ENCODE data around the gene RCVRN. TPM values are rescaled to one million over a fixed set of nuclear protein-coding genes. Genes with fewer than 3 reads are reported as not detected.
A peak's percentile ranks its signal among the peaks of the same experiment; 100 is the strongest.

RCVRN gene
- total RNA-seq, 6 donors from 2014 or later, result 0.10 to 6.9 (median 0.27) TPM; not detected in 2

DNA sequence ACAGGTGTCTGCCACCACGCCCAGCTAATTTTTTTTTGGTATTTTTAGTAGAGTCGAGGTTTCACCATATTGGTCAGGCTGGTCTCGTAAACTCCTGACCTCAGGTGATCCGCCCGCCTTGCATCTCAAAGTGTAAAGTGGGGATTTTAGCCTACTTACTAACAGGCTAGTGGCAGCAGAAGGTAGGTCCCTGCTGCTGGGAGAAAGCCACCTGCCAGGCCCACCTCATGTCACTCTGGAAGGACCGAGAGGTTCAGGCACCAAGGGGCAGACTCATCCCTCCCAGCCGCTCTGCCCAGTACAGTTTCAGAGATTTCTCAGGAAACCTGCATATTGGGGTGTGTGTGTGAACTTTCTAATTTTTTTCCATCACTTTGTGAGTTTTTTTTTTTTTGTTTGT lies 2.1 kb upstream of the RCVRN start:
- DNase-seq, result no peak
- H3K4me3 ChIP-seq, result no peak overlapping the region
- no peak overlapping the region for H3K27ac ChIP-seq
- H3K4me1 ChIP-seq, result no peaks in the 10 kb centered on the region
- ATAC-seq (ENCODE audit: low FRiP score in 2 of 2), result no peak
- H3K27me3 ChIP-seq, result no peaks in the 10 kb centered on the region
- TF ChIP-seq, protein P1, sequence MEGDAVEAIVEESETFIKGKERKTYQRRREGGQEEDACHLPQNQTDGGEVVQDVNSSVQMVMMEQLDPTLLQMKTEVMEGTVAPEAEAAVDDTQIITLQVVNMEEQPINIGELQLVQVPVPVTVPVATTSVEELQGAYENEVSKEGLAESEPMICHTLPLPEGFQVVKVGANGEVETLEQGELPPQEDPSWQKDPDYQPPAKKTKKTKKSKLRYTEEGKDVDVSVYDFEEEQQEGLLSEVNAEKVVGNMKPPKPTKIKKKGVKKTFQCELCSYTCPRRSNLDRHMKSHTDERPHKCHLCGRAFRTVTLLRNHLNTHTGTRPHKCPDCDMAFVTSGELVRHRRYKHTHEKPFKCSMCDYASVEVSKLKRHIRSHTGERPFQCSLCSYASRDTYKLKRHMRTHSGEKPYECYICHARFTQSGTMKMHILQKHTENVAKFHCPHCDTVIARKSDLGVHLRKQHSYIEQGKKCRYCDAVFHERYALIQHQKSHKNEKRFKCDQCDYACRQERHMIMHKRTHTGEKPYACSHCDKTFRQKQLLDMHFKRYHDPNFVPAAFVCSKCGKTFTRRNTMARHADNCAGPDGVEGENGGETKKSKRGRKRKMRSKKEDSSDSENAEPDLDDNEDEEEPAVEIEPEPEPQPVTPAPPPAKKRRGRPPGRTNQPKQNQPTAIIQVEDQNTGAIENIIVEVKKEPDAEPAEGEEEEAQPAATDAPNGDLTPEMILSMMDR (IDR thresholded peaks at IDR 0.05), result no peak
- TF ChIP-seq POLR2A (IDR thresholded peaks at IDR 0.05) (no peak), POLR2AphosphoS5 (IDR thresholded peaks at IDR 0.05) (no peak), EP300 (IDR thresholded peaks at IDR 0.05) (no peak)
- H3K36me3 ChIP-seq, result no peaks in the 10 kb centered on the region
- H3K9me3 ChIP-seq, result no peaks in the 10 kb centered on the region
- WGBS, 2 donors, result 81 to 84% methylated on average over 7 of the region's 7 CpGs

GRCh38 chr17:9906616-9907015 lies 1.5 kb upstream of the RCVRN start:
- no peak for TF ChIP-seq POLR2AphosphoS5 (IDR thresholded peaks at IDR 0.05)
- TF ChIP-seq, protein P1 (IDR thresholded peaks at IDR 0.05), result no peak
- no peak for TF ChIP-seq EP300 (IDR thresholded peaks at IDR 0.05)
- TF ChIP-seq POLR2A (IDR thresholded peaks at IDR 0.05), result no peak
- WGBS, 2 donors, result 59 to 65% methylated on average over 14 of the region's 14 CpGs
- ATAC-seq (ENCODE audit: low FRiP score in 2 of 2), result no peak

DNA sequence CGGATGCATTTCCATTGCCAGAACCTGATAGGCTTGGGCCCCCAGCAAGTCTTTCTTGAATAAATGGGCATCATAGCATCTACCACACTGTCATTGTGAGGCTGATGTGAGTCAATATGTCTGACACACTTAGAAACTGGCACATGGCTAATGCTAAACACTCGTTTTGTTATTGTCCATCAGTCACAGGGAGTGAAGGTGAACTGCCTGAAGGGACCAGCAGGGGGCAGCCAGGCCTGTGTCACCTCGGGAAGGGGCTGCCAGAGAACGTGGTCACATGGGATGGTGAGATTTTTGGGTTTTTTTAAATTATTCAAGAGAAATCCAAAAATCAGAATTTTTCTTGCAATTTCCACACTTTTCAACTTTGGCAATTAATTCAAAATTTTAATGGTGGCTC lies 831 bp upstream of the RCVRN start:
- TF ChIP-seq, protein P1 (IDR thresholded peaks at IDR 0.05), result peak in 4 of 6 experiments; percentile 16 to 46 (median 33)
- TF ChIP-seq POLR2A (IDR thresholded peaks at IDR 0.05), result no peak
- H3K4me3 ChIP-seq, result no peak overlapping the region
- H3K27me3 ChIP-seq, result no peaks in the 10 kb centered on the region
- no peak for DNase-seq
- peak in 1 of 2 donors; percentile 56 for ATAC-seq (ENCODE audit: low FRiP score in 2 of 2)
- H3K27ac ChIP-seq, result no peak overlapping the region
- H3K36me3 ChIP-seq, result no peaks in the 10 kb centered on the region
- 13 to 18% methylated on average over 3 to 4 of the region's 4 CpGs for WGBS, 2 donors
- H3K9me3 ChIP-seq, result no peaks in the 10 kb centered on the region
- no peaks in the 10 kb centered on the region for H3K4me1 ChIP-seq

More at GRCh38 chr17:9906616-9907015, 1.5 kb upstream of the RCVRN start:
- no peak for DNase-seq
- Histone ChIP-seq H3K36me3 (no peaks in the 10 kb centered on the region), H3K27me3 (no peaks in the 10 kb centered on the region), H3K4me1 (no peaks in the 10 kb centered on the region), H3K9me3 (no peaks in the 10 kb centered on the region), H3K4me3 (no peak overlapping the region), H3K27ac (no peak overlapping the region)

DNA sequence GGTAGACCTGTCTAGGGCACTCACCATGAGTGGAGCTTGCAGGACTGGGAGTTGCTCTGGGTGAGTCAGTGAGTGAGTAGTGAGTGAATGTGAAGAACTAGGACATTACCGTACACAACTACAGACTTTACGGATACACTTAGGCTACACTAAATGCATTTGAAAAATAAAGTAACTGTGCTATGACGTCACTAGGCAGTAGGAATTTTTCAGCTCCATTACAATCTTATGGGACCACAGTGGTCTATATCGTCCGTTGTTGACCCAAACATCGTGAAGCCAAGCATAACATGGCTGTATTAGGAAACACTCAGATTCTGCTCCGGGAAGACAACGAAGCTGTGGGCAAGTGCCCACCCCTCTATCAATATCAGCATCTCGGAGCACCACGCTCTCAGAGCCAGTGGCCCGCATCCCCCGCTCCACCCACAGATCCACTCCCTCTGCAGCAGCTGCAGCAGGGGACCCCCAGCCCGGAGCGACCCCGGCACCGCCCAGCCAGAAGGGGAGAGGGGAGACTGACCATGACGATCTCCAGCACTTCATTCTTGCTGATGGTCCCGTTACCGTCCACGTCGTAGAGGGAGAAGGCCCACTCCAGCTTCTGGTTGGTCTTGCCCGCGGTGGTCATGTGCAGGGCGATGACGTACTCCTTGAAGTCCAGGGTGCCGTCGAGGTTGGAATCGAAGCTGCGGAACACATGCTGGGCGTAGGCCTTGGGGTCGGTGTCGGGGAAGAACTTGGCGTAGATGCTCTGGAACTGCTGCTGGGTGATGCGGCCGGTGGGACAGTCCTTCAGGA lies 594 bp downstream of the RCVRN start:
- Histone ChIP-seq H3K4me3 (no peak overlapping the region), H3K27ac (no peak overlapping the region), H3K9me3 (no peaks in the 10 kb centered on the region), H3K4me1 (no peaks in the 10 kb centered on the region), H3K27me3 (no peaks in the 10 kb centered on the region), H3K36me3 (no peaks in the 10 kb centered on the region)
- no peak for TF ChIP-seq POLR2A (IDR thresholded peaks at IDR 0.05)
- no peak for TF ChIP-seq EP300 (IDR thresholded peaks at IDR 0.05)
- TF ChIP-seq POLR2AphosphoS5 (IDR thresholded peaks at IDR 0.05), result no peak
- TF ChIP-seq, protein P1 (IDR thresholded peaks at IDR 0.05), result no peak
- WGBS, 2 donors, result 93 to 95% methylated on average over 35 of the region's 35 CpGs
- ATAC-seq (ENCODE audit: low FRiP score in 2 of 2) (no peak), DNase-seq (peak in 1 of 2 donors; percentile 74)

DNA sequence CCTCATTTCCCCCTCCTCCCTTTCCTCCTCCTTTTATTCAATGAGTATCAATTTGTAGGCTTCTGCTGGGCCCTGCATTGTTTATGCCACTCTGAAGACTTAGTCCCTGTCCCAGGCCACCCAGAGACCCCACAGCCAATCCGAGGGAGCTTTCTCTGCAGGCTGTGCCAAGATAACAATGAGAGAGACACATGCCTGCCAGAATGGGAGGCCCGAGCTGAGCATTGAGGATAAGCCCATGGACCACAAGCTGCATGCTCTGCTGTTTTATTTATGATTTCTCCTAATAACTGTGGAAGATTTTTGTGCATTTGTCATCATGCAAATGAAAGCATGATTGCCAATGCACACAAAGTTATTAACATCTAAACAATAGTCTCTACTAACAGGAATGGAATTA lies 3.0 kb downstream of the RCVRN start:
- DNase-seq (no peak), ATAC-seq (ENCODE audit: low FRiP score in 2 of 2) (no peak)
- no peak overlapping the region for H3K27ac ChIP-seq
- TF ChIP-seq EP300 (IDR thresholded peaks at IDR 0.05) (no peak), POLR2AphosphoS5 (IDR thresholded peaks at IDR 0.05) (no peak), POLR2A (IDR thresholded peaks at IDR 0.05) (no peak)
- TF ChIP-seq, protein P1 (IDR thresholded peaks at IDR 0.05), result no peak
- no peaks in the 10 kb centered on the region for H3K27me3 ChIP-seq
- H3K4me1 ChIP-seq, result no peaks in the 10 kb centered on the region
- no peaks in the 10 kb centered on the region for H3K9me3 ChIP-seq
- no peaks in the 10 kb centered on the region for H3K36me3 ChIP-seq
- 10 to 23% methylated on average over 2 of the region's 2 CpGs for WGBS, 2 donors
- no peak overlapping the region for H3K4me3 ChIP-seq

All from upper lobe of left lung (tissue), 6 donors.